Measurements from ENCODE around the gene CEP44.

- TF ChIP-seq, protein P1, sequence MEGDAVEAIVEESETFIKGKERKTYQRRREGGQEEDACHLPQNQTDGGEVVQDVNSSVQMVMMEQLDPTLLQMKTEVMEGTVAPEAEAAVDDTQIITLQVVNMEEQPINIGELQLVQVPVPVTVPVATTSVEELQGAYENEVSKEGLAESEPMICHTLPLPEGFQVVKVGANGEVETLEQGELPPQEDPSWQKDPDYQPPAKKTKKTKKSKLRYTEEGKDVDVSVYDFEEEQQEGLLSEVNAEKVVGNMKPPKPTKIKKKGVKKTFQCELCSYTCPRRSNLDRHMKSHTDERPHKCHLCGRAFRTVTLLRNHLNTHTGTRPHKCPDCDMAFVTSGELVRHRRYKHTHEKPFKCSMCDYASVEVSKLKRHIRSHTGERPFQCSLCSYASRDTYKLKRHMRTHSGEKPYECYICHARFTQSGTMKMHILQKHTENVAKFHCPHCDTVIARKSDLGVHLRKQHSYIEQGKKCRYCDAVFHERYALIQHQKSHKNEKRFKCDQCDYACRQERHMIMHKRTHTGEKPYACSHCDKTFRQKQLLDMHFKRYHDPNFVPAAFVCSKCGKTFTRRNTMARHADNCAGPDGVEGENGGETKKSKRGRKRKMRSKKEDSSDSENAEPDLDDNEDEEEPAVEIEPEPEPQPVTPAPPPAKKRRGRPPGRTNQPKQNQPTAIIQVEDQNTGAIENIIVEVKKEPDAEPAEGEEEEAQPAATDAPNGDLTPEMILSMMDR (IDR thresholded peaks at IDR 0.05 in 2 of 3, conservative IDR thresholded peaks at IDR 0.05 in 1 of 3; ENCODE audit: borderline replicate concordance in 1 of 3, insufficient read depth in 1 of 3, low read depth in 2 of 3, low read length in 2 of 3), result no peak
- TF ChIP-seq SRF (IDR thresholded peaks at IDR 0.05; ENCODE audit: low read depth), result no peak
- no peak for TF ChIP-seq POLR2A (IDR thresholded peaks at IDR 0.05; ENCODE audit: borderline replicate concordance, extremely low read depth, insufficient read depth, insufficient read length)
- TF ChIP-seq MAX (IDR thresholded peaks at IDR 0.05), result no peak
These were observed 20.0 kb downstream of the CEP44 start for GRCh38 chr4:174303687-174304086.
